Heart left ventricle (tissue), 13 donors: Measurements from ENCODE around the gene CCDC30.

Experiments
- CTCF ChIP-seq, 12 donors: fragments of 200-600 bp; sonication (generic) in 4 of 12; IDR thresholded peaks; one replicate each; pipeline versions ENCODE4 v1.5.0 to v1.8.0; 2018 to 2022; ENCODE audit warnings: antibody characterized with exemption in 12 of 12, mild to moderate bottlenecking in 5 of 12
- POLR2A ChIP-seq, 2 donors: fragments of 450-650 bp; IDR thresholded peaks; one replicate each; pipeline ENCODE4 v1.6.1; 2017; ENCODE audit warnings: antibody characterized with exemption in 2 of 2, mild to moderate bottlenecking in 2 of 2, moderate library complexity in 2 of 2
- donor health status: ischemic (EF 13 %, LVEDD 7.1; RV severe dilation, severe dysfunction).
- donor health status: DM: no; HTN: yes; CAD: no.
- donor health status: DM: no; HTN: no; CAD: no.
- donor health status: ischemic (EF 25% LVEDD 6.9; RV normal size, moderate dysfunction).
- donor health status: ischemic (EF 25% LVEDD 5.7; RV mildly dilated, moderate dysfunction).
- donor health status: ischemic (EF 35%, LVEDD 5.7; RV mildly dilated, moderate dysfunction).
- donor health status: nonischemic (EF 11% LVEDD 7.7; RV severe dilation, severe dysfunction).
- donor health status: DM: yes; HTN: yes; CAD: no.
- donor health status: PGD.
- donor health status: ischemic (EF 29% LVEDD 5.4; RV normal size, mild dysfunction).
- donor health status: nonischemic (EF 23%, LVEDD 6.1; RV moderate dilation, normal function).

GRCh38 chr1:42533101-42533863 is 70.2 kb downstream of the CCDC30 start:
- TF ChIP-seq CTCF (IDR thresholded peaks at IDR 0.05) (no peak), POLR2A (IDR thresholded peaks at IDR 0.05) (no peak)
